Hematopoietic multipotent progenitor cell treated with erythropoietin and hydrocortisone succinate and interleukin-3 and kit ligand, for 8 days (in vitro differentiated cells): ENCODE results near the gene PLEKHM2.

Source experiments
- DNase-seq: peaks from one replicate; pipeline ENCODE4 v3.0.0-alpha.2; 2015

PLEKHM2 gene

DNA sequence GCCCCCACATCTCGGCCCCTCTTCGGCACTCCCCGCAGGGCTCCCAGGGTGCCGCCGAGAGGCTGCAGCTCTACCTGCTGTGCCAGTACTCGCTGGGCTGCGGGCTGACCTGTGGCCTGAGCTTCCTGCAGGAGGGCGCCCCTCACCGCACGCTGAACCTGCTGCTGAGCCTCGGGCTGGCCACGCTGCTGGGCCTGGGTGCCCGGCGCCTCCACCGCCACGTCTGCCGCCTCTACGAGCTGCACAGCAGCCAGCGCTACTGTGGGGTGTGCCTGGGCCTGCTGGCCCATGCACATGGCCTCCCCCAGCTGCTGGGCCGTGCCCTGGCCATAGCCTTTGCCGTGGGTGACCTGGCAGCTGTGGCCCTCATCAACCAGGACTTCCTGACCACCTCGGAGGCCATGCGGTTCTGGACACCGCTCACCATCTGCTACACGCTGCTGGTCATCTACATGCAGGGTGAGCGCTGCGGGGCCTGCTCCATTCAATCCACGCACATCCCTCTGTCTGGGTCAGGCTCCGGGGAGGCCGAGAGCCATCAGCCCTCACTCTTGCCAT is 60.1 kb downstream of the PLEKHM2 start:
- no peak for DNase-seq

DNA sequence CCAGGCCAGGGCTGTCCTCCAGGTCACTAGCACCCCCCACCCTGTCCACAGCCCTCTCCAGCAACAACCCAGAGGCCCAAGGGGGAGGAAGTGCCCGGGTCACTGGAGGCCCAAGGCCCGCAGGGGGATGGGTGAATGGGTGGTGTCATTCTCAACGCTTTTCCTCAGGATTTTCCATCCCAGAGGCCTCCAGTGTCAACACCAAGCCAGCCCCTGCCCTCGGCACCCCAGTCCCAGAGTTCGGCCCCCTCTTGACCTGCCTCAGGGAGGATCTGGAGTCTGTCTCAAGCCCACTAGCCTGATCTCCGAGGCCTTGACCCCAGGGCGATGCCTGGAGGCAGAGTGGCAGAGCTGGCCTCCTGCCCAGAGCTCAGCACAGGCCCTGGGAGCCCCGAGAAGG is 63.3 kb downstream of the PLEKHM2 start:
- no peak for DNase-seq

- no peak for DNase-seq
Measured at GRCh38 chr1:15748264-15748663, 64.1 kb downstream of the PLEKHM2 start.

- no peak for DNase-seq
Measured at GRCh38 chr1:15748690-15749398, 64.7 kb downstream of the PLEKHM2 start.

DNA sequence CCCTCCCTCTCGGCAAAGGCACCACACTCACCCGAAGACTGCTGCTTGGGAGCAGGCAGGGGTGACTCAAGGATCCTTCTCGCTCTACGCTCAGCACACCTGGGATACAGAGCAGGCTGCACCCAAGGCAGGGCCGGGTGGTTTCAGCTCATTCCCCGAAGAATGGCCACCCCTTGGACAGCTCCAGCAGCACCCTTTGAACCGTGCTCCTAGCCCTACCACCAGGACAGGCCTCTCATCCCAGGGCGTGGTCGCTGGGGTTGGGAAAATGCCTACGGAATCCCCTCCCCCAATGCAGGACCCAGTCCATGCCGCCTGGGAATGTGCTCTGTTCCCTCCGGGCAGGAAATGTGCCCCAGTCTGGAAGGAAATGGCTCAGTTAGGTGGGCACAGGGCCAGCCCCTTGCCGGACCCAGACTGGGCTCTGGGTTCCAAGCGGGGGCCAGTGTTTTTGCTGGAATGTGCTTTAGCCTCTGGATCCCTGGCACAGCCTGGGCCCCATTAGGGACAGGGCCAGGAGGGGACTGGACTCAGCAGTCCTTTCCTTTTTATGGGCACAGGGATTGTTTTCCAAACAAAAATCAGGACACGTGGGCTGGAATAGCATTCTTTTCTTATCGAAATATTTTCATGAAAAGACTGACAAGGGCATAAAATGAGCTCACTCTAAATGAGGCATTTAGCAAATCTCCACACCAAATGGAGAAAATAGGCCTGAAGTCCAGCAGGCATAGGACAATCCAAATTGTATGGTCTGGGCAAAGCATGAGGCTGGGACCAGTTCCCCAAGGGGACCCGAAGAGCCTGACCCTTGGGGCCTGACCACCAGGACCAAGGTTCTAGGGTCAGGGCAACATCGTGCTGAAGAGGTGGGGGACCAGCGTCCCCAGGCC is 65.5 kb downstream of the PLEKHM2 start:
- DNase-seq: no peak

DNA sequence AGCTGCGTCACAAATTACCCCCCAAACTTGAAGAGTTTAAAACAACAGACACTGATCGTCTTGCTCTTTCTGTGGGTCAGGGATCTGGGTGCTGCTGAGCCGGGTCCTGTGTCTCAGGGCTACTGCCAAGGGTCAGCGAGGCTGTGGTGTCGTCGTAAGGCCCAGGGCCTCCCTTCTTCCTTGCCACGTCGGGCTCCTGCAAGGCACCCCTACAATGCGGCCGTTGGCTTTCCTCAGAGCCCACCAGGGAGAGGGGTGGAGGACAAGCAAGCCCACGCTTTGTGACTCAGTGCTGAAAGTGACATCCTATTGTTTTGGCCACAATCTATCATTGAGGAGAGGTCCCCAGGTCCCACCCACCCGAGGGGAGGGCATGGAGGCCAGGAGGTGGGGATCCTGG is 66.8 kb downstream of the PLEKHM2 start:
- no peak for DNase-seq

- DNase-seq: no peak
Measured at GRCh38 chr1:15751717-15752116, 67.6 kb downstream of the PLEKHM2 start.

GRCh38 chr1:15753776-15754175 is 69.7 kb downstream of the PLEKHM2 start:
- DNase-seq: no peak

DNA sequence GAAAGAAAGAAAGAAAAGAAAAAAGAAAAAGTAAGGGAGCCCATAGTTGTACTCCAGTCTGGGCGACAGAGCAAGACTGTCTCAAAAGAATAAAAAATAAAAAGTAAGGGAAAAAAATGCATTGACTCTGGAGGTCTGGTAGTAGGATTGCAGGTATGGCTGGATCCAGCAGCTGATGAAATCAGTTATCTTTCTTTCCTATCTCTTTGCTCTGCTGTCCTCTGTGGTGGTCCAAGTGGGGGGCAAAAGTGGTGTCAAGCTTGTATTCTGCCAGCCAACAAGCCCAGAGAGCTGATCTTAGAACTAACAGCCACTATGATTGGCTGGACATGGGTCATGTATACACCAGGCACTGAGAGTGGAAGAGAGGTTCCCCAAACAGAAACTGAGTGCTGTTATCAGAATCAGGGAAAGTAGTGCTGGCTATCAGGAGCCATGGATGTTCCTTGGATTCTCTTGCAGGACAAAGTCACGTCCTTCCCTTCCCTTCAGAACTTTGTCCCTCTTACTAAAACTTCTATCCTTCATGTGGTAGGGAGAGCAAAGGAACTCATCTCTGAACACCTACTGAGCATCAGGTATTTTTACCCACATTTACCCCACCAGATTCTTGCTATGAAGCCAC is 71.0 kb downstream of the PLEKHM2 start:
- no peak for DNase-seq

- DNase-seq: peak; percentile 29
Measured at GRCh38 chr1:15755646-15756040, 71.5 kb downstream of the PLEKHM2 start.

- DNase-seq: no peak
Measured at GRCh38 chr1:15756143-15757015, 72.3 kb downstream of the PLEKHM2 start.

DNA sequence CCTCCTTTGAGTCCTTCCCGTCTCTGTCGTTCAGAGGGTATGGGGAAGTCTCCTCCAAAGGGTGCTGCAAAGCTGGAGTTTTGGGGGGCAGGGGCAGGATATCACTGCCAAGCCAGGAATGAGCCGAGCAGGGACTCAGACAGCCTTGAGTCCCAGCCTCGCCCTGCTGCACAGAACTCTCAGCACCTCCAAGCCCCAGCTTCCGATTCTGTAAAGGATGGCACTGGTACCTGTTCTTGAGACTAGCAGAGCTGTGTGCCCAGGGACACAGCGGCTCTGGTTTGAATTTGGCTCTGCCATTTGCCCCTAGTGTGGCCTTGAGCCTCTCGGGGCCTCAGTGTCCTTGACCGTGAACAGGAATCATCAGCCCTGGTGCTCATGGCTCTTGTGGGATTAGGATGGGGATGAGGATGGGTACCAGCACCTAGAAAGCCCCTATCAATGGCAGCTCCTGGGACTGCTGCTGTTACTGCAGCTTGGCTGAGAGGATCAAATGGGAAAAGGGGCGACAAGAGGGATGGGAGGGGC is 73.0 kb downstream of the PLEKHM2 start:
- no peak for DNase-seq

DNA sequence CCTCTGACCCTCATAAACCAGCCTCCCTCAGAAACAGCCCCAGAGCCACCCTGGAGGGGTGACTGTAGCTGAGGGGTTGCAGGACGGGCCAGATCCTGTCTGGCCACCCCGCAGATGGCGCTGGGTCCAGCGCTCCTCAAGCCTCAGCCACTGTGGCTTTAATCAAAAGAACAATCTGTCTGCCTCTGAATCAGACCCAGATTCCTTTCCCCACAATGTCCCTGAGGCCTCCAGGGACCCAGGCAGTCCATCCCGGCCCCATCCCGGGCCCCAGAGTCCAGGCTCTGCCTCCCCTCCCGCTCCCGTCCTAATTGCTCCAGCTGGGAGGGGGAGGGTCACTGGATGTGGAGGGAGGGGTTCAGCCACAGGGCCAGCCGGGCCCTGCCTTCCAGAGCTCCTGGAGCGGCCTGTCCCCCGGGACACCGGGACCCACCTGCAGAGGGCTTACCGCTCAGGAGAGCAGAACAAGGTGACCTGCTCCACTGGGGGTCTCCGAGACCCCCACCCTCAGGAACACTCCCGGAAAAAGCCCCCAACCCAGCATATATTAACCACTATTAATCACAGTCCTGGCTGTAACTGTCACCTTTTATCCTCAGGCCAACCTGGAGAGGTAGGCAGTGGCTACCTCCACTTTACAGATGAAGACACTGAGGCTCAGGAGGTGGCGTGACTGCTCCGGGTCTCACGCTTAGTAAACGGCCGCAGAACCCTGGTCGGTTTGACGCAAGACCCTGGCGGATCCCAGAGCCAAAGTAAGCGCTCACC is 73.6 kb downstream of the PLEKHM2 start:
- no peak for DNase-seq

DNA sequence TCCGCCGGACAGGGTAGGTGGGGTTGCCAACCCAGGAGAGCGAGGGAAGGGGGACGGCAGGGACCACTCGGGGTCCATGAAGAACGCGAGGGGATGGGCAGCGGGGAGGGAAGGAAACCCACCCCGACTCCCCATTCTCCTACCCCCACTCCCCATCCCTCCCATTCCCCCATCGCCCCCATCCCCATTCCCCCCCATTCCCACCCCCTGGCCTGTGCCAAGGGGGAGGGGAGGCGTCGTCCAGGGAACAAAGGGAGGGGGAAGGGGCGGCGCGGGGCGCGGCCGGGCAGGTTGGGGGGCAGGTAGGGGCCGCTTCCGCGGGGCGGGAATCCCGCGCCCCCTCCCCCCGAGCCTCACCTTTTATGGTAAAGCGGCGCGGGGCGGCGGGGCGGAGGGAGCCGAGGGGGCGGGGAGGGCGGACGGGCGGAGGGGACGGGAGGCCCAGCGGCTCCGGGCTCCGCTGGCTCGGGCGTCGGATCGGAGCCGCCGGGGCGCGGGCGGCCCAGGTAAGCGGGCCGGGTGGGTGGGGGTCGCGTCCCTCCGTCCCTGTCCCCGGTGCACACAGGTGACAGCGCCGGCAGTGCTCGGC is 74.3 kb downstream of the PLEKHM2 start, which contains the start of gene FBLIM1:
Gene FBLIM1, plus strand, starts transcription at position 453 of the 589 bp plus-strand sequence. CDS start 6,189 bp downstream, outside the sequence.
- no peak for DNase-seq

GRCh38 chr1:15758953-15759661 is 75.0 kb downstream of the PLEKHM2 start:
- DNase-seq: no peak

DNA sequence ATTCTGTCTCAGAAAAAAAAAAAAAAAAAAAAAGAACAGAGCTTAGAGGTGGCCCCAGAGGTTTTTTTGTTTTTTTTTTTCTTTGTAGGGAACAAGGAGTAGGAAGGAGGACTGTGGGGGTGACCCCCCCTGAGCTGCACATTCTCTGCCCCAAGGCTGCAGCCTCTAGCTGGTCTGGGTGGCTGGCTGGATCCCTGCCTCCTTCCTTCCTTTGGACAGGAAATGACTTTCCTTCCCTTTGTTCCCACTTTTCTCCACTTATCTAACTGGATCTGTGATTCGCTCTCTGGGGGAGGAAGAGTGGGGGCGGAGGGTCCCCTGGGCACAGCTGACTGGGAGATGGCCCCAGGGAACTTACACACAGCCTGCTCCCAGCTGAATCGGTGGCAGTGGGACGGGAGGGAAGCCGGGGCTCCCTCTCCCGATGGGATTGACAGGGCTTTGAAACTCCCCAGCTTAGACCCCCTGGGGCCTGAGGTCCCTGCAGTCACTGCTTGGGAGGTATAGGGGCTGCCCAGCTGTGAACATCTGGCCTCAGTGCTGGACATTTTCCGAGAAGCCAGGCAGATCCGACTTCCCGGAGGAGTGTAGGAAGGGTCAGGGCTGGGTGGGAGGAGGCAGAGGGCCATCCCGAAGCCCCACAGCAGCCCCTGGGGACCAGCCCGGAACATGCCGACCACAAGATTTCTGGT is 76.5 kb downstream of the PLEKHM2 start:
- DNase-seq: no peak

DNA sequence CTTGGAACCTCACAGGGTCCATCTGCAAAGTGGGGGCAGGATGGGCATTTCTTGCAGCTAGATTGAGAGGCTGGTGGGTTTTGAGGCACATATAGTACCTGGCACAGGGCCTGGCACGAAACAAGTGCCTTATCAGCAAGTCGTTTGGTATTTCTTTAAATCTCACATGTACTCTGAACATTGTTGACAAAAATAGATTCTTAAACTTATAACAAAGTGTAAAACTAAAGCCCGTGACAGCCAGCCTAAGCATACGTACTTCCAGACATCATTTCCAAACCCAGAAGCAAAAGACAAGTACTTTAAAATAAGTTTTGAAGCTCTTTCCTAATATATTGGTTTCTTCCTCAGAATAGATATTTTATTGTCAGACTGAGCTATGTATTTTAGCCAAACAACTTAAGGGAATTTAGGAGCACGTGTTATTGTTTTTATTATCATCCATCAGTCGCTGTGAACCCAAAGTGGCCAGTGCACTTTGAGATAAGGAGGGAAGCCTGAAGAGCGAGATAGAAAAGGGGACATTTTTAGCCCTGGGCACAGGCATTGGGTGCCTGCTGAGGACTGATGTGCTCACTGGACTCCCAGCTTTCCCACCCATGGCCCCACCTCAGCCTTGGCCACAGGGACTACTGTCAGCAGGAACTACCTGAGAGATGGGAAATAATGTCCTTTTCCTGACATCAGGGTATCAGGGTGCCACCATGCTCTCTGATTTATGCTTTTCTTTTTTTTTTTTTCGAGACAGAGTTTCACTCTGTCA is 77.4 kb downstream of the PLEKHM2 start:
- DNase-seq: peak; percentile 67

DNA sequence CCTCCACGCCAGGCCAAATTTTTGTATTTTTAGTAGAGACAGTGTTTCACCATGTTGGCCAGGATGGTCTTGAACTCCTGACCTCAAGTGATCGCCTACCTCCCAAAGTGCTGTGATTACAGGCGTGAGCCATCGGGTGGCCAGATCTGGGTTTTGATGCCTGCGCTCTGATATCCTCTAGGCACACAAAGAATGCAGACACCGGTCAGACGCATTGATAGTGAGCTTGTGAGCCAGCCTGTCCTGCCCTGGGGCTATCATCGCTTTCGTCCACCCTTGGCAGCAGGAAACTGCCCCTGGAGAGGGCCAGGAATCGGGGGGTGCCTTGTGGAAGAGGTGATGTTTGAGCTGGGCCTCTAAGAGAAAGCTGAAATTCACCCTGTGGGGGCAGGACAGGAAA is 78.4 kb downstream of the PLEKHM2 start:
- DNase-seq: no peak
